Fibroblast of skin of left quadriceps (primary cell): Measurements from ENCODE around the gene ZNF107.
"Not testable (repeated sequence)": the region's sequence is repeated elsewhere in the genome, so short reads cannot be mapped to it uniquely, and the experiment has no call there.

Source experiments
- DNase-seq, 2 experiments: peaks; one replicate each; pipeline ENCODE4 v3.0.0-alpha.2; 2013; ENCODE audit warnings: low read depth in 2 of 2

Gene ZNF107

GRCh38 chr7:64643566-64643965, 22.4 kb upstream of the ZNF107 start:
- DNase-seq = no peak

- DNase-seq = no peak
These were observed 14.7 kb upstream of the ZNF107 start for GRCh38 chr7:64651203-64651602.

- no peak for DNase-seq
These were observed 14.2 kb upstream of the ZNF107 start for GRCh38 chr7:64651632-64652165.

- DNase-seq = no peak
These were observed 12.1 kb upstream of the ZNF107 start for GRCh38 chr7:64653721-64654401.

- no peak for DNase-seq
These were observed 11.0 kb upstream of the ZNF107 start for GRCh38 chr7:64654796-64655548.

GRCh38 chr7:64655811-64656210, 10.1 kb upstream of the ZNF107 start:
- DNase-seq = no peak

- DNase-seq = no peak
These were observed 9.4 kb upstream of the ZNF107 start for GRCh38 chr7:64656489-64656888.

- DNase-seq = not testable (repeated sequence)
These were observed 3.8 kb upstream of the ZNF107 start for GRCh38 chr7:64662091-64662490.

- DNase-seq = no peak
These were observed 724 bp downstream of the ZNF107 start for GRCh38 chr7:64666663-64667050.

GRCh38 chr7:64667311-64667710, 1.4 kb downstream of the ZNF107 start:
- no peak for DNase-seq

GRCh38 chr7:64672414-64672813, 6.5 kb downstream of the ZNF107 start:
- DNase-seq = no peak

- DNase-seq = no peak
These were observed 19.2 kb downstream of the ZNF107 start for GRCh38 chr7:64685091-64685490.

- DNase-seq = no peak
These were observed 19.8 kb downstream of the ZNF107 start for GRCh38 chr7:64685741-64686140.

- no peak for DNase-seq
These were observed 20.7 kb downstream of the ZNF107 start for GRCh38 chr7:64686493-64687184.

- DNase-seq = no peak
These were observed 21.3 kb downstream of the ZNF107 start for GRCh38 chr7:64687249-64687648.

GRCh38 chr7:64688988-64689387, 23.1 kb downstream of the ZNF107 start:
- DNase-seq = no peak

GRCh38 chr7:64691831-64692230, 25.9 kb downstream of the ZNF107 start:
- DNase-seq = no peak

GRCh38 chr7:64697863-64698262, 31.9 kb downstream of the ZNF107 start:
- DNase-seq = not testable (repeated sequence)

- no peak for DNase-seq
These were observed 40.8 kb downstream of the ZNF107 start for GRCh38 chr7:64706625-64707292.

GRCh38 chr7:64717896-64718295, 52.0 kb downstream of the ZNF107 start:
- DNase-seq = not testable (repeated sequence)

GRCh38 chr7:64729089-64729848, 63.3 kb downstream of the ZNF107 start:
- no peak for DNase-seq
